Mesendoderm (in vitro differentiated cells): ENCODE data around the gene CHD8.
"Not testable (repeated sequence)": the region's sequence is repeated elsewhere in the genome, so short reads cannot be mapped to it uniquely, and the experiment has no call there.

Source experiments
- DNase-seq: peaks from one replicate; pipeline ENCODE4 v3.0.0; 2013
- H2AK5ac ChIP-seq: 2 replicates; pipeline ENCODE4 v1.6.1; 2013; ENCODE audit warnings: low read length, inconsistent platforms
- H2BK120ac ChIP-seq: 2 replicates; pipeline ENCODE4 v1.6.1; 2013; ENCODE audit warnings: low read depth, mild to moderate bottlenecking, low read length, moderate library complexity, mixed read lengths
- H2BK15ac ChIP-seq: replicated peaks from 2 replicates; pipeline ENCODE4 v1.6.1; 2013; ENCODE audit warnings: low read depth, mild to moderate bottlenecking, moderate library complexity
- H2BK5ac ChIP-seq: 2 replicates; pipeline ENCODE4 v1.6.1; 2013; ENCODE audit warnings: low read length, inconsistent platforms
- H3K18ac ChIP-seq: 2 replicates; pipeline ENCODE4 v1.6.1; 2013; ENCODE audit warnings: mild to moderate bottlenecking, low read length, mixed read lengths
- H3K23ac ChIP-seq: one replicate; pipeline ENCODE4 v1.6.1; 2013; ENCODE audit warnings: low read length
- H3K27ac ChIP-seq: 2 replicates; pipeline ENCODE4 v1.5.1; 2013; ENCODE audit warnings: low read depth, mild to moderate bottlenecking, inconsistent platforms, low read length, moderate library complexity
- H3K27me3 ChIP-seq: 2 replicates; pipeline ENCODE4 v1.6.1; 2013; ENCODE audit warnings: low read length, control low read depth, mild to moderate bottlenecking, inconsistent platforms; ENCODE audit not compliant: insufficient read depth, poor library complexity
- H3K36me3 ChIP-seq: 2 replicates; pipeline ENCODE4 v1.6.1; 2013; ENCODE audit warnings: low read length, inconsistent platforms; ENCODE audit not compliant: control insufficient read depth, insufficient read depth
- H3K4ac ChIP-seq: one replicate; pipeline ENCODE4 v1.6.1; 2013; ENCODE audit warnings: low read depth, mild to moderate bottlenecking, low read length, moderate library complexity
- H3K4me1 ChIP-seq: 2 replicates; pipeline ENCODE4 v1.6.1; 2013; ENCODE audit warnings: low read depth, low read length, inconsistent platforms; ENCODE audit not compliant: control insufficient read depth
- H3K4me2 ChIP-seq: 2 replicates; pipeline ENCODE4 v1.6.1; 2013; ENCODE audit warnings: low read length
- H3K4me3 ChIP-seq: 2 replicates; pipeline ENCODE4 v1.5.1; 2013; ENCODE audit warnings: mild to moderate bottlenecking, low read length
- H3K56ac ChIP-seq: one replicate; pipeline ENCODE4 v1.6.1; 2013; ENCODE audit warnings: low read length
- H3K79me1 ChIP-seq: 2 replicates; pipeline ENCODE4 v1.6.1; 2013; ENCODE audit warnings: low read length, inconsistent platforms
- H3K79me2 ChIP-seq: 2 replicates; pipeline ENCODE4 v1.6.1; 2013; ENCODE audit warnings: mild to moderate bottlenecking, low read length; ENCODE audit not compliant: control insufficient read depth, insufficient read depth
- H3K9ac ChIP-seq: 2 replicates; pipeline ENCODE4 v1.6.1; 2013; ENCODE audit warnings: low read length, inconsistent platforms
- H4K5ac ChIP-seq: one replicate; pipeline ENCODE4 v1.6.1; 2013; ENCODE audit warnings: low read length
- H4K8ac ChIP-seq: one replicate; pipeline ENCODE4 v1.6.1; 2013; ENCODE audit warnings: low read depth, mild to moderate bottlenecking, control low read depth, low read length, moderate library complexity
- WGBS: extraction: QIAGEN DNeasy Blood & Tissue Kit; methylation state at CpG from one replicate; pipeline ENCODE4 v1.1.7; 2013; ENCODE audit warnings: low lambda C conversion rate, missing lambda C conversion rate; ENCODE audit not compliant: insufficient coverage; ENCODE audit errors: extremely low coverage; 5-methylcytosine and 5-hydroxymethylcytosine counted together

CHD8 gene

GRCh38 chr14:21442657-21443056 is 13.3 kb downstream of the CHD8 start:
- not testable (repeated sequence) for H2BK120ac ChIP-seq, H2BK15ac ChIP-seq, DNase-seq, H4K5ac ChIP-seq, H3K23ac ChIP-seq, H3K9ac ChIP-seq, H3K4ac ChIP-seq, H3K4me2 ChIP-seq, H2AK5ac ChIP-seq, H3K27me3 ChIP-seq, H3K56ac ChIP-seq, H3K4me1 ChIP-seq, H3K36me3 ChIP-seq, H3K4me3 ChIP-seq, H3K18ac ChIP-seq, H2BK5ac ChIP-seq, H3K27ac ChIP-seq, H3K79me1 ChIP-seq, H4K8ac ChIP-seq
- WGBS = no CpG with 5 or more reads among the region's 1 CpG
- peaks cover 47% of the 10 kb centered on the region for H3K79me2 ChIP-seq

- Histone ChIP-seq H2AK5ac (no peak overlapping the region), H2BK5ac (no peak overlapping the region), H3K4me3 (no peak overlapping the region), H4K8ac (no peak overlapping the region), H2BK120ac (no peak overlapping the region), H3K79me2 (peaks cover 40% of the 10 kb centered on the region), H3K18ac (no peak overlapping the region), H4K5ac (no peak overlapping the region), H3K4me1 (no peaks in the 10 kb centered on the region), H3K36me3 (no peaks in the 10 kb centered on the region), H3K27me3 (no peaks in the 10 kb centered on the region), H3K56ac (no peak overlapping the region), H3K23ac (no peak overlapping the region), H3K27ac (no peak overlapping the region), H3K4me2 (no peak overlapping the region), H3K4ac (no peak overlapping the region), H3K79me1 (peaks cover 7% of the 10 kb centered on the region), H3K9ac (no peak overlapping the region), H2BK15ac (no peak overlapping the region)
- peak; percentile 47 for DNase-seq
Measured at GRCh38 chr14:21440859-21441258, 15.1 kb downstream of the CHD8 start.

- H4K5ac ChIP-seq = no peak overlapping the region
- peak overlapping the region; percentile 51 for H3K4me2 ChIP-seq
- H3K4ac ChIP-seq = peak overlapping the region; percentile 85
- no peak overlapping the region for H2BK120ac ChIP-seq
- H3K79me1 ChIP-seq = peaks cover 11% of the 10 kb centered on the region
- no peak overlapping the region for H2BK15ac ChIP-seq
- DNase-seq = peak; percentile 100
- H3K4me1 ChIP-seq = no peaks in the 10 kb centered on the region
- peak overlapping the region; percentile 19 for H2BK5ac ChIP-seq
- H4K8ac ChIP-seq = peak overlapping the region; percentile 79
- H3K27ac ChIP-seq = peak overlapping the region; percentile 67
- H3K56ac ChIP-seq = peak overlapping the region; percentile 94
- H3K23ac ChIP-seq = no peak overlapping the region
- no peaks in the 10 kb centered on the region for H3K36me3 ChIP-seq
- peak overlapping the region; percentile 86 for H3K9ac ChIP-seq
- peak overlapping the region; percentile 81 for H3K18ac ChIP-seq
- peak overlapping the region; percentile 92 for H3K4me3 ChIP-seq
- peaks cover 60% of the 10 kb centered on the region for H3K79me2 ChIP-seq
- no peaks in the 10 kb centered on the region for H3K27me3 ChIP-seq
- no peak overlapping the region for H2AK5ac ChIP-seq
- no CpG with 5 or more reads among the region's 33 CpGs for WGBS
Measured at GRCh38 chr14:21437063-21437901, 18.6 kb downstream of the CHD8 start.

GRCh38 chr14:21436567-21437062 is 19.3 kb downstream of the CHD8 start:
- Histone ChIP-seq H3K27ac (no peak overlapping the region), H3K9ac (peak overlapping the region; percentile 72)

GRCh38 chr14:21431126-21431525 is 24.8 kb downstream of the CHD8 start:
- no peak overlapping the region for H3K27ac ChIP-seq
- peaks cover 11% of the 10 kb centered on the region for H3K36me3 ChIP-seq
- no peak overlapping the region for H4K5ac ChIP-seq
- H4K8ac ChIP-seq = no peak overlapping the region
- H3K4me3 ChIP-seq = no peak overlapping the region
- H3K56ac ChIP-seq = no peak overlapping the region
- H2BK15ac ChIP-seq = no peak overlapping the region
- no peak overlapping the region for H3K9ac ChIP-seq
- H3K4ac ChIP-seq = no peak overlapping the region
- no peak overlapping the region for H2AK5ac ChIP-seq
- peaks cover 15% of the 10 kb centered on the region for H3K79me1 ChIP-seq
- no peak overlapping the region for H3K23ac ChIP-seq
- no peaks in the 10 kb centered on the region for H3K4me1 ChIP-seq
- H3K27me3 ChIP-seq = no peaks in the 10 kb centered on the region
- WGBS = no CpG with 5 or more reads among the region's 2 CpGs
- H3K18ac ChIP-seq = no peak overlapping the region
- H3K4me2 ChIP-seq = no peak overlapping the region
- peaks cover 35% of the 10 kb centered on the region for H3K79me2 ChIP-seq
- H2BK5ac ChIP-seq = no peak overlapping the region
- DNase-seq = no peak
- no peak overlapping the region for H2BK120ac ChIP-seq

More at GRCh38 chr14:21436567-21437062, 19.3 kb downstream of the CHD8 start:
- H3K79me2 ChIP-seq = peaks cover 55% of the 10 kb centered on the region
- no peaks in the 10 kb centered on the region for H3K27me3 ChIP-seq
- no CpG with 5 or more reads among the region's 11 CpGs for WGBS
- H3K36me3 ChIP-seq = no peaks in the 10 kb centered on the region
- no peak overlapping the region for H2BK5ac ChIP-seq
- H3K23ac ChIP-seq = no peak overlapping the region
- DNase-seq = no peak
- H4K8ac ChIP-seq = no peak overlapping the region
- H2BK15ac ChIP-seq = no peak overlapping the region
- H3K4ac ChIP-seq = peak overlapping the region; percentile 85
- peak overlapping the region; percentile 51 for H3K4me2 ChIP-seq
- no peak overlapping the region for H4K5ac ChIP-seq
- H3K4me1 ChIP-seq = no peaks in the 10 kb centered on the region
- no peak overlapping the region for H2BK120ac ChIP-seq
- H3K79me1 ChIP-seq = peaks cover 12% of the 10 kb centered on the region
- peak overlapping the region; percentile 81 for H3K18ac ChIP-seq
- H2AK5ac ChIP-seq = no peak overlapping the region
- H3K56ac ChIP-seq = peak overlapping the region; percentile 94
- H3K4me3 ChIP-seq = peak overlapping the region; percentile 92
